ENCODE data around the gene TEC.
A peak's percentile ranks its signal among the peaks of the same experiment; 100 is the strongest.

DNA sequence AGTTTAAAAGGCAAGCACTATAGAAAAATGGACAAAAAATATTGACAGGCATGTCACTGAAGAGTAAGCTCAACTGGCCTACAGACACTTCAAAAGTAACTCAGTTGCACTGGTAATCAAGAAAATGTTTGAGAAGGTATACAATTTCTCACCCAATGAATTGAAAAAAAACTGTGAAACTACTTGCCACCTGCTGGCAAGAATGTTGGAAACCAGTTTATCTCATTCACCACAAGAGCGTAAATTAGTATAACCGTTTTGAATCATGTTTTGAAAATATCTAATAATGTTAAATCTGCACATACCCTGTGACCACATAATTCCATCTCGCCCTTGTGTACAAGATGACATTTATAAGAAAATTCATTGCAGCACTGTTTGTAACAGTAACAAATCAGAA, 167.3 kb downstream of the TEC start:
- TF ChIP-seq, protein P1, sequence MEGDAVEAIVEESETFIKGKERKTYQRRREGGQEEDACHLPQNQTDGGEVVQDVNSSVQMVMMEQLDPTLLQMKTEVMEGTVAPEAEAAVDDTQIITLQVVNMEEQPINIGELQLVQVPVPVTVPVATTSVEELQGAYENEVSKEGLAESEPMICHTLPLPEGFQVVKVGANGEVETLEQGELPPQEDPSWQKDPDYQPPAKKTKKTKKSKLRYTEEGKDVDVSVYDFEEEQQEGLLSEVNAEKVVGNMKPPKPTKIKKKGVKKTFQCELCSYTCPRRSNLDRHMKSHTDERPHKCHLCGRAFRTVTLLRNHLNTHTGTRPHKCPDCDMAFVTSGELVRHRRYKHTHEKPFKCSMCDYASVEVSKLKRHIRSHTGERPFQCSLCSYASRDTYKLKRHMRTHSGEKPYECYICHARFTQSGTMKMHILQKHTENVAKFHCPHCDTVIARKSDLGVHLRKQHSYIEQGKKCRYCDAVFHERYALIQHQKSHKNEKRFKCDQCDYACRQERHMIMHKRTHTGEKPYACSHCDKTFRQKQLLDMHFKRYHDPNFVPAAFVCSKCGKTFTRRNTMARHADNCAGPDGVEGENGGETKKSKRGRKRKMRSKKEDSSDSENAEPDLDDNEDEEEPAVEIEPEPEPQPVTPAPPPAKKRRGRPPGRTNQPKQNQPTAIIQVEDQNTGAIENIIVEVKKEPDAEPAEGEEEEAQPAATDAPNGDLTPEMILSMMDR (conservative IDR thresholded peaks at IDR 0.05), result peak; percentile 15
- TF ChIP-seq ZFX (IDR thresholded peaks at IDR 0.05), result no peak

All from C4-2B (cell line).